Measurements from ENCODE around the gene ZFP92.

- no peak for TF ChIP-seq CTCF (IDR thresholded peaks at IDR 0.05; ENCODE audit: borderline replicate concordance, extremely low read depth, low read length, poor library complexity, severe bottlenecking)
- no peak for TF ChIP-seq EZH2 (IDR thresholded peaks at IDR 0.05; ENCODE audit: borderline replicate concordance, low read depth, low read length, severe bottlenecking)
These were observed 32.4 kb downstream of the ZFP92 start for GRCh38 chrX:153443476-153444332.
